Gastrocnemius medialis (tissue), 4 donors: ENCODE measurements around the gene ALG12. TPM values are rescaled to one million over a fixed set of nuclear protein-coding genes. Genes with fewer than 3 reads are reported as not detected.

Experiments
- ATAC-seq, 2 donors: fragments of 150-250 bp; one replicate each; pipeline ENCODE4 v1.9.1; 2016
- DNase-seq, 2 donors: peaks; one replicate each; pipeline ENCODE4 v3.0.0-alpha.2; 2019
- H3K27ac ChIP-seq, 4 donors: fragments of 200-600 bp; sonication (generic); 1 replicate in 1 of 4; 2 replicates in 3 of 4; pipeline ENCODE4 v1.5.1; 2016 to 2018; ENCODE audit warnings: mild to moderate bottlenecking in 2 of 4, moderate library complexity in 1 of 4
- H3K27me3 ChIP-seq, 3 donors: fragments of 200-600 bp; sonication (generic) in 2 of 3; 1 replicate in 1 of 3; 2 replicates in 2 of 3; pipeline versions ENCODE4 v1.5.1 to v1.6.0; 2016 to 2019; ENCODE audit warnings: mild to moderate bottlenecking in 1 of 3, moderate library complexity in 1 of 3
- H3K36me3 ChIP-seq, 2 donors: fragments of 200-600 bp; sonication (generic) in 1 of 2; one replicate each; pipeline ENCODE4 v1.5.1; 2017 to 2018
- H3K4me1 ChIP-seq, 2 donors: fragments of 200-600 bp; sonication (generic) in 1 of 2; one replicate each; pipeline ENCODE4 v1.5.1; 2016 to 2017; ENCODE audit warnings: mild to moderate bottlenecking in 2 of 2
- H3K4me3 ChIP-seq, 4 donors: fragments of 200-600 bp; sonication (generic) in 3 of 4; 1 replicate in 1 of 4; 2 replicates in 3 of 4; pipeline ENCODE4 v1.5.1; 2016 to 2019; ENCODE audit warnings: mild to moderate bottlenecking in 2 of 4
- H3K9me3 ChIP-seq, 3 donors: fragments of 200-600 bp; sonication (generic) in 2 of 3; 1 replicate in 1 of 3; 2 replicates in 2 of 3; pipeline ENCODE4 v1.5.1; 2016 to 2019
- POLR2A ChIP-seq, 2 donors: fragments of 450-650 bp; IDR thresholded peaks; one replicate each; pipeline ENCODE4 v1.6.1; 2017; ENCODE audit warnings: antibody characterized with exemption in 2 of 2, mild to moderate bottlenecking in 2 of 2, moderate library complexity in 2 of 2
- in situ Hi-C, 4 donors: fragments of 200-750 bp; cut with MboI; loops; one replicate each; pipeline versions ENCODE4 v1.15.0 to v1.8.0; 2017; ENCODE audit warnings: low sequenced_read_pairs in 4 of 4
- intact Hi-C: fragments of 100-400 bp; cut with DNase I; formaldehyde crosslinking; loops from one replicate; pipeline ENCODE4 v1.15.1; 2023; ENCODE audit warnings: low total_unique reads
- total RNA-seq, 4 donors: library from RNA; depleted of rRNA; stranded (reverse); fragments of >200 nt; gene quantifications; one replicate each; pipeline versions ENCODE4 v1.1.0 to v1.2.3, GENCODE V29; 2016
- TF ChIP-seq, protein P1 (sequence below), 5 experiments: fragments of 450-650 bp in 3 of 5; fragments of 200-600 bp in 2 of 5; sonication (generic) in 2 of 5; IDR thresholded peaks in 4 of 5; conservative IDR thresholded peaks in 1 of 5; 1 replicate in 4 of 5; 2 replicates in 1 of 5; pipeline ENCODE4 v1.5.1; 2016 to 2019; ENCODE audit warnings: antibody characterized with exemption in 5 of 5, mild to moderate bottlenecking in 3 of 5, moderate library complexity in 3 of 5

ALG12 gene
- total RNA-seq, 4 donors from 2014 or later: 6.4 to 9.6 (median 8.2) TPM

DNA sequence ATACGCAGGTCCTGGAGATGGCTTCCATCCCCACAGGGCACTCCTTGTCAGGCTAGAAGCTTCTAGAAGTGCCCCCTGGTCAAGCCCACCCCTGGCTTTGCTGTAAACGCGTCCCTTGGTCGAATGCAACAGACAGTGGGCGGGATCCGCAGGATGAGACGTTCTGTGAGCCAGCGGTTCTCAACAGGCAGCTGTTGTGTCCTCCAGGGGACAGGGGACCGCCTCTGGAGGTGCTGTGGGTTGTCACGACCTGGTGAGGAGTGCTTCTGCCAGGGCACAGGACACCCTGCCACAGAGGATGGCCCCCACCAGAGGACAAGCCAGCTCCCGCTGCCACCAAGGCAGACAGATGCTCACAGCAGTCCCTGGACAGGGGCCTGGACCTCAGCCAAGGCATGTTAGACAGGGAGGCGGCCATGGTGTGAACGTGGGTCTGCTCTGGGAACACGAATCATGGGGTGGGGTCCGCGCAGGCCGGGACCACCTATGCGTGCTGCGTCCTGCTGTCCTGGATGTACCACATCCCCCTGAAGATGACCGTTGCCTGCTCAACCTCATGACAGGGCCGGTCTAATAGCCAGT, 11.8 kb upstream of the ALG12 start:
- DNase-seq (peak in 1 of 2 donors; percentile 53), ATAC-seq (no peak)
- peak overlapping the region in 1 of 4 donors; percentile 18 for H3K4me3 ChIP-seq
- intact Hi-C loops: loop anchor here (1.0 to 10.0 kb wide), 4 partner anchors 63 to 412 kb away; partner anchors contain the start of genes PPP6R2 and SELENOO
- H3K4me1 ChIP-seq: peaks cover 42 to 48% of the 10 kb centered on the region in 2 donors
- no peaks in the 10 kb centered on the region for H3K9me3 ChIP-seq
- TF ChIP-seq POLR2A (IDR thresholded peaks at IDR 0.05): no peak
- TF ChIP-seq, protein P1, sequence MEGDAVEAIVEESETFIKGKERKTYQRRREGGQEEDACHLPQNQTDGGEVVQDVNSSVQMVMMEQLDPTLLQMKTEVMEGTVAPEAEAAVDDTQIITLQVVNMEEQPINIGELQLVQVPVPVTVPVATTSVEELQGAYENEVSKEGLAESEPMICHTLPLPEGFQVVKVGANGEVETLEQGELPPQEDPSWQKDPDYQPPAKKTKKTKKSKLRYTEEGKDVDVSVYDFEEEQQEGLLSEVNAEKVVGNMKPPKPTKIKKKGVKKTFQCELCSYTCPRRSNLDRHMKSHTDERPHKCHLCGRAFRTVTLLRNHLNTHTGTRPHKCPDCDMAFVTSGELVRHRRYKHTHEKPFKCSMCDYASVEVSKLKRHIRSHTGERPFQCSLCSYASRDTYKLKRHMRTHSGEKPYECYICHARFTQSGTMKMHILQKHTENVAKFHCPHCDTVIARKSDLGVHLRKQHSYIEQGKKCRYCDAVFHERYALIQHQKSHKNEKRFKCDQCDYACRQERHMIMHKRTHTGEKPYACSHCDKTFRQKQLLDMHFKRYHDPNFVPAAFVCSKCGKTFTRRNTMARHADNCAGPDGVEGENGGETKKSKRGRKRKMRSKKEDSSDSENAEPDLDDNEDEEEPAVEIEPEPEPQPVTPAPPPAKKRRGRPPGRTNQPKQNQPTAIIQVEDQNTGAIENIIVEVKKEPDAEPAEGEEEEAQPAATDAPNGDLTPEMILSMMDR (IDR thresholded peaks at IDR 0.05 in 4 of 5, conservative IDR thresholded peaks at IDR 0.05 in 1 of 5): no peak
- peak overlapping the region; percentile 64 to 99 (median 96) for H3K27ac ChIP-seq
- in situ Hi-C loops: loop anchor here (5.0 to 10.0 kb wide), 6 partner anchors 55 to 275 kb away; partner anchors contain the start of gene SELENOO (in 1 of the 4)
- peaks cover 0 to 7% (median 4%) of the 10 kb centered on the region in 3 donors for H3K27me3 ChIP-seq
- H3K36me3 ChIP-seq: peaks cover 0 to 8% of the 10 kb centered on the region in 2 donors

DNA sequence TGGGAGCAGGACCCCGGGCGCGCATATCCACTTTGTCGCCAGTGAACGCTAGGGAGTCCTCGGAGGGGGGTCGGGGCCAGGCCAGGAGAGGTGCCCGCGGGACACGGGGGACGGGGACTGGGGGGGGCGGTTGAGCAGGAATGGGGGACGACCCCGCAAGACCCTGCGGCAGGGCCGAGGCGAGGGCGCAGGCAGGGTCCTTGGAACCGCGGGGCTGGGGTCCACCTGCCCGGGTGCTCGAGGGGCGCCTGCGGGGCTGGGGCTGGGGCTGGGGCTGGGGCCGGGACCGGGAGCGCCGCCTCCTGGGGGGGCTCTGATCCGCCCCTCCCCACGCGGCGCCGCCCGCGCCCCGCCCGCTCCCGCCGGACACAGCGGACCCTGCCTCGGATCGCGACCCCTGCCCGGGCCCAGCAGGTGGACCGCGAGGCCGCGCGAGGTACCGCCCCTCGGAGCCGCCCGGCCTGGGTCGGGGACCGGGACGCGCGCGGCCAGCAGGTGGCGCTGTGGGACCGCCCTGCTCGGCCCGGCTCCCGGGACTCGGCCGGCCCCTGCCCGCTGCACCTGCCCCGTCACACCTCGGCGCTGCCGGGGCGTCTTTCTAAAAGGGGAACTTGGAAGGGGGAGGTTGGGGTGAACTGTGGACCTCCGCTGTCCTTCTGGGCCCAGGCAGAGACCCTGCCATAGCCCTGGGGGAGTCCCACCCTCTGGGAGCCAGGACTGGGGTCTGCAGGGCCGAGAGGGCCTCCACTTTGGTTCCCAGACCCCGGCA, 11.2 kb upstream of the ALG12 start:
- ATAC-seq (peak; percentile 9 to 16), DNase-seq (peak in 1 of 2 donors; percentile 59)
- no peaks in the 10 kb centered on the region for H3K9me3 ChIP-seq
- intact Hi-C loops (loop anchor here (1.0 kb wide), 1 partner anchor 101 kb away; no protein-coding TSS in a partner anchor), in situ Hi-C loops (no loop called here)
- peak overlapping the region in 1 of 4 donors; percentile 97 for H3K27ac ChIP-seq
- H3K4me3 ChIP-seq: peak overlapping the region in 1 of 4 donors; percentile 18
- peaks cover 38 to 42% of the 10 kb centered on the region in 2 donors for H3K4me1 ChIP-seq
- H3K36me3 ChIP-seq: peaks cover 0 to 8% of the 10 kb centered on the region in 2 donors
- H3K27me3 ChIP-seq: peaks cover 0 to 7% (median 4%) of the 10 kb centered on the region in 3 donors
- TF ChIP-seq, protein P1 (IDR thresholded peaks at IDR 0.05 in 4 of 5, conservative IDR thresholded peaks at IDR 0.05 in 1 of 5): peak in 4 of 5 experiments; percentile 97 to 100 (median 99)
- no peak for TF ChIP-seq POLR2A (IDR thresholded peaks at IDR 0.05)

DNA sequence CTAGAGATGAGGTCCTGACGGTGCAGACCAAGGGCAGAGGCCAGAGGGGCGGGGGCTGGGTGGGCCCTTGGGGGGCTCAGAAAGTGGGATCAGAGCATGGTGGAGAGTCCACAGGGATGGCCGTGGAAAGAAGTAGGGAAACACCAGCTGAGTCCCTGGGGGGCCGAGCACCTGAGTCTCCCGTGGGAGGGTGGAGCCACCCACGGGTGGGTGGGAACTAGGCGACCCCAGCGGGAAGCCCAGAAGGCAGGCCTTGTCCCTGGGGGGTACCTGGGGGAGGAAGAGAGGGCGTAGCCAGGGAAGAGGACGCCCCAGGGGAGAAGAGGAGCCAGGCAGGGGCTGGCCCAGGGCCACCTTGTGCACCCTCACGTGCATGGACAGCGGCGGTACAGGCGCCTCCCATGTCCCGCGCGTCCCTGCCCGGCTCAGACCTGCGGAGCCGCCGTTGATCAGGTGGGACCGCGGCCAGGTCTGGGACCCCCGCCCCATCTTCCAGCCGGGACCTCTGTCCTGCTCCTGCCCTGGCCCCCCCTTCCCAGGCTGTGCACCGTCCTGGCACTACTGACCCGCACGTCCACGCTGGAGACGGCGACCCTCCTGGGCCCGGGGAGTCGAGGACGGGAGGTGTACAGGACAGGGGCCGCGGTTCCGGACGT, 10.4 kb upstream of the ALG12 start:
- H3K27me3 ChIP-seq: peaks cover 0 to 7% (median 4%) of the 10 kb centered on the region in 3 donors
- H3K4me1 ChIP-seq: peaks cover 31 to 35% of the 10 kb centered on the region in 2 donors
- TF ChIP-seq, protein P1 (IDR thresholded peaks at IDR 0.05 in 4 of 5, conservative IDR thresholded peaks at IDR 0.05 in 1 of 5): no peak
- no peak for TF ChIP-seq POLR2A (IDR thresholded peaks at IDR 0.05)
- intact Hi-C loops (loop anchor here (1.0 kb wide), 1 partner anchor 102 kb away; no protein-coding TSS in a partner anchor), in situ Hi-C loops (no loop called here)
- peaks cover 0 to 8% of the 10 kb centered on the region in 2 donors for H3K36me3 ChIP-seq
- ATAC-seq: no peak
- no peak for DNase-seq
- no peaks in the 10 kb centered on the region for H3K9me3 ChIP-seq
- H3K4me3 ChIP-seq: no peak overlapping the region
- no peak overlapping the region for H3K27ac ChIP-seq

DNA sequence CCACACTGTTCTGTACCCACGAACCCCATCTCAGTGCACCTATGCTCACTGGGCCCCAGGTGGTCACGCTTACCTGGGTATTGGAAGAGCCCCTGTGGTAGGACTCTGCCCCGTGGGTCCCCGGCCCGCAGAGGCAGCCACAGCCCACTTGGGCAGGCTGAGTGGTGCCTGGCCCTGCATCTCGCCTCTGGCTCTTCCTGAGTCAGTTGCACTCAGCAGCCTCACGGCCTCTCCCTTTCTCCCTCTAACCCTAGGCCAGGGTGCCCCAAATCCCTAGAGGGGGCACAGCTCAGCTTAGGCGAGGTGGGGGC, 9.9 kb upstream of the ALG12 start:
- Histone ChIP-seq H3K4me3 (no peak overlapping the region), H3K9me3 (no peaks in the 10 kb centered on the region), H3K36me3 (peaks cover 0 to 12% of the 10 kb centered on the region in 2 donors), H3K27me3 (peaks cover 0 to 7% (median 4%) of the 10 kb centered on the region in 3 donors), H3K27ac (no peak overlapping the region), H3K4me1 (peaks cover 26 to 29% of the 10 kb centered on the region in 2 donors)
- no peak for DNase-seq
- no peak for TF ChIP-seq POLR2A (IDR thresholded peaks at IDR 0.05)
- TF ChIP-seq, protein P1 (IDR thresholded peaks at IDR 0.05 in 4 of 5, conservative IDR thresholded peaks at IDR 0.05 in 1 of 5): no peak
- in situ Hi-C loops (no loop called here), intact Hi-C loops (no loop called here)
- no peak for ATAC-seq
